Suppressor macrophage treated with lipopolysaccharide for 1 hour (primary cell): ENCODE data around the gene CNST.

ENCODE experiments used
- DNase-seq, 3 donors: peaks; one replicate each; pipeline ENCODE4 v3.0.0-alpha.2; 2020 to 2022

CNST gene, protein sequence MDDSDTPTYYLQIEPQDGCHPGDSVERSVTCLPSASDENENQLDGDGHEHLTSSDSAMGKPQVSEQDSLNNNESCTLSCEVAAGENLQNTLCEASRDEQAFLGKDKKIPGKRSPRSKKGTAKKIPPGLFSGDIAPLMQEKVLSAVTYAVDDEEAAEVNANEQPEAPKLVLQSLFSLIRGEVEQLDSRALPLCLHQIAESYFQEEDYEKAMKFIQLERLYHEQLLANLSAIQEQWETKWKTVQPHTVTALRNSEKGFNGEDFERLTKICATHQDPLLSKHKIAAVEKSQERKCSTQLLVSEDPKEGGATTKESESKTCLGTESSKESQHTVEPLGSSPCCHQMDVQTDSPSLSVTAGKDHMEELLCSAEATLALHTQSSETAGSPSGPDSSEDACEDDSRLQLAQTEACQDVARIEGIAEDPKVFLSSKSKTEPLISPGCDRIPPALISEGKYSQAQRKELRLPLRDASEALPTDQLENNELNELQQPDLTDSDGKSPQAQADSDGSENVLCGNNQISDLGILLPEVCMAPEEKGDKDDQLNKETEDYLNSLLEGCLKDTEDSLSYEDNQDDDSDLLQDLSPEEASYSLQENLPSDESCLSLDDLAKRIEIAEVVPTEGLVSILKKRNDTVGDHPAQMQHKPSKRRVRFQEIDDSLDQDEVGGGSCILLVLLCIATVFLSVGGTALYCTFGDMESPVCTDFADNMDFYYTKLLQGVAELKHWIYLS

DNA sequence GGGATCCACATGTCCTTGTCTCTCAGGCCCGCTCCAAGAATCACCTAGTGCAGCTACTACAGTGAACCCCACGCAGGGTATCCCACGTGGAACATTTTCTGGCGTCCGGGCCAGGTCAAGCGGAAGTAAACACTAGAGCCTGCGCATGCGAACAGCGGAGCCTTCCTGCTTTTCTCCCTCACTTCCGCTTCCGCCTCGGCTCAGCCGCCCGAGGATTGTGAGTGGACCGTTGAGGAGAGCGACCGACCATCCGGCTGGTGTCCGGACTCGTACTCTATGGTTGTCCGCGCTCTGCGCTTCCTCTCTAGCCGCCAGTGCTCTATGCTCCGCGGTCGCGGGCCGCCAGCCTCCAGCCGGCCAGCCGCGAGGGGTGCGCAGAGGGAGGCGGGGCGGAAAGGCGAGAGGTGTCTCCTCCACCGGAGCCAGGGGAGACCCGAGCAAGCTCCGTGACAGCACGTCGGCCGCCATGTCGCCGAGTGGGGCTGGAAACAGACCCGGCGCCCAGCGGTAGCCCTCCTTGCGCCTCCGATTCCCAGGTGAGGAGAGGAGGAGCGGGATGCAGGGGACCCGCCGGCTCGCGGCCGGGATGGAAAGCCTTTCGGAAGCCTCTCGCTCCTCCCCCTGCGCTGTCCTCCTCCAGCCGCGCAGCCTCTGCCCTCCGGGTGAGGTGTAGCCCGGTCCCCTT, at the start of gene CNST, which contains the start of gene TFB2M:
Gene CNST, plus strand, starts transcription at position 329 of the 685 bp plus-strand sequence. CDS start 25,107 bp downstream, outside the sequence.
Gene TFB2M, minus strand, starts transcription at position 134 of the 685 bp plus-strand sequence. Its CDS starts 123 bp downstream, at position 11.
- peak; percentile 98 to 100 (median 99) for DNase-seq

DNA sequence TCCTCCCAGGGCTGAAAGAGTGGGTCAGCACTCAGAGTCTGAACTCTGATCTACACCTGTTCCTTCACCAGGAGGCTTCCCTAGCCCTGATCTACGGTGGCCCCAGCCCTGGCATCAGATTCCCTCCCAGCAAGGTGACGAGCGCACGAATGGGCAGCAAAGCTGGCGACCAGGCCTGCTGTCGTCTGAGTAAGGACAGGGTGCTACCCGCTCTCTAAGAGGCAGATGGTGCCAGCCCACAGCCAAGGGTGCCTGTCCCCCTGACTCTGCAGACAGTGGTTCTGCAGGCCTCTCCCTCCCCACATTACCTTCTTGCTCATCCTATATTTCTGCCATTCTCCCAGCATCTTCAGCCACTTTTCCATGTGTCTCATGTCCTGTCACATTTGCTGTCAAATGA, 48.9 kb upstream of the CNST start:
- DNase-seq: no peak

DNA sequence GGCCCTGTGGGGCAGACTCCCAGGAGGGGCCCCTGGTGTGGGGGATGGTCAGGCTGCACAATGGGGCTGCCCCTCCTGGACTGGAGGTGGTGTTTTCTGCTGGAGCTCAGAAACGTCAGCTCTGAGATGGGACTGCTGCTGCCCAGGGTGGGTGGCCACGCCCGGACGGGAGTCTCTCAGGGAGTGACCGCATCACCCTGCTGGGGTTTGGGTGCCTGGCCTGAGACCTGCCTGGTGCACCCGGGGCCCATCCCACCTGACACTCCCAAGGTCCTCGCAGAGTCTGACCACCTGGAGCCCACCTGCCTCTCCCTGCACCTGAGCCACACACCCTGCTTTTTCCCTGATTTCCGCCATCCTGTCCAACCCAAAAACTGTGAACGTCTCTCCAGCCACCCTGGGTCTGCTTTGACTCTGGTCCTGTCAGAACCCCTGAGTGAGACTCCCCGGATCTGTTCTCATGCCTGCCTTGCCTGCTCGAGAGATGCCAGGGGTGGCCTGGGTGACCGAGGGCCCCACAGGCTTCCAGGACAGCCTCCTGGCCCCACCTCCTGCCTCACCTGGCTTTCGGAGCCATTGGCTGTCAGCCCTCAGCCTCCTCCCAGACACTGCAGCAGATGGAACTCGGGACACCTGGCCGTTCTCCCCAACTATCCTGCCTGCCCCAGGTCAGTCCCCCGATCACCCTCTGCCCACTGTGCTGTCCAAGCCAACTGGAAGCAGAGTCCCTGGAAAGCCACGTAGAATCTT, 47.6 kb upstream of the CNST start:
- no peak for DNase-seq

DNA sequence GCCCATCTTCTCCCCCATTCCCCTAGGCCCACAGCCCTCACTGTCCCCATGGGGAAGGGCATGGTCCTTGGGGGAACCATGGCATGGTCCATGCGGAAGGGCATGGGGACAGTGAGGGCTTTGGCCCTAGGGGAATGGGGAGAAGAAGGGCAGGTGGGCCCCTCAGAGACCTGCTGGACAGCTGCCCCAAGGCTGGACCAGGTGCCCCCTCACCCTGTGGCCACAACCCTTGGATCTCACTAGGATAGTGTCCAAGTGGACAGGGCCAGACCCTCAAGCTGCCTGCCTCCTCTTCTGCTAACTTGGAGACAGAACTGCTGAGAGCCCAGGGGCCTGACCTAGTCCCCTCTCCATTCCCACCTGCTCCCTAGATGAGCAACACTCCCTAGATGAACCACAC, 46.7 kb upstream of the CNST start:
- DNase-seq: no peak

DNA sequence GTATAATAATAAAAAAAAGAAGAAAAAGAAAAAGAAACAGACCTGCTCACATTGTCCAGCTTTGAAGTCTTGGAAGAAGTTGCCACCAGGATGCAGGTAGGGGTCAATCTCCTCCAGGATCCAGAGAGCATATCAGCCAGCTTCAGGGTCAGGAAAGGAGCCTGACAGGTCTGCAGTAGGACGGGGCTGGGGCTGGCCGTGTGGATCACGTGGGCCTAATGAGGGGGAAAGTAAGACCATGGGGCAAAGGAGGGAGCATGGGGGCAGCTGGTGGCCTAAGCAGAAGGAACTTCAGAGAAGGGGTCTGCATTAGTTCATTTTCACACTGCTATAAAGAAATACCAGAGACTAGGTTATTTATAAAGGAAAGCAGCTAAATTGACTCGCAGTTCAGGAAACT, 39.9 kb upstream of the CNST start:
- no peak for DNase-seq

DNA sequence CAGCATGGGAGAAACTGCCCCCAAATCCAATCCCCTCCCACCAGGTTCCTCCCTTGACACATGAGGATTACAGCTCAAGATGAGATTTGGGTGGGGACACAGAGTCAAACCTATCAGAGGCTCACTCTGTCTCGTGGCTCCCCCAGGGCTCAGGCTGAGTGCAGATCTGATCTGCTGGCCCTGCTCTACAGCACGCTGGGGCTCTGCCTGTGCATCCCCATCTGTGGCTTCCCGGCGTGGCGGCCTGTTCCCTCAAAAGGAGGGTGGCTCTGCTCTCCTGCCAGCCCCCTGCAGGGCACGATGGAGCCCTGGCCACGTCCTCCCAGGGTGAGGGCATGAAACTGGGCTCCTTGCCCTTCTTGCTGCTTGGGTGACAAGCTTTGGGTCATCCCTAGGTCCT, 39.3 kb upstream of the CNST start:
- no peak for DNase-seq

DNA sequence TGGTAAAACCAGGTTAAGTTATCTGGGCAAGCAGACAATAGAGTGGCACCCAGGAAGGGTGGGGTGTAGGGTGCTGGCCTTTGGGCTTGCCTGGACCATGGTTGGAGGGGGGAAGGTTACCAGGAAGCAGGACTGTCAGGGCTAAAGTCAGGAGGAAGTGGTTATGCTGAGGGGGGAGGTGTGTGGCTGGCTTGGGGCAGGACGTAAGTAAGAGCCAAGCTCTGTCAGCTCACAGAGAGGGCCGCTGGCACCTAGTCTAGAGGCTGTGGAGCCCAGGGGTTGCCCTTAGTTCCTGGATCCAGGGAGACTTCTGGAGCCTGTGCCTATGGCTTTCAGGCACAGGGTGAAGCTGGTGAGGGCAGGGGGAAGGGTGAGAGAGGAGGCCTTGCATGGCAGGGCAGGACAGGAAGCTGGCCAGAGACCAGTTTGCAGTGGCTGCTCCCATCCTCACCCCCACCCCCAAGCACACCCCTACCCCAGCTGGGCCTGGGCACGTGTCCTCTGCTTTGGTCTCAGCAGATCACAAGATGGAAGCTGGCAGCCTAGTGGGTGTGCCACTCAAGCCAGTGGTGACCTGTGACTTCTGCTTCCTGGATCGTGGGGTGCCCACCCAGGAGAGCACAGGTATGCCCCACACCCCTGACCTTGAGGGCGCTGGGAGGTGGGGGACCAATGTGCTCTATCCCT, 38.7 kb upstream of the CNST start:
- DNase-seq: no peak

DNA sequence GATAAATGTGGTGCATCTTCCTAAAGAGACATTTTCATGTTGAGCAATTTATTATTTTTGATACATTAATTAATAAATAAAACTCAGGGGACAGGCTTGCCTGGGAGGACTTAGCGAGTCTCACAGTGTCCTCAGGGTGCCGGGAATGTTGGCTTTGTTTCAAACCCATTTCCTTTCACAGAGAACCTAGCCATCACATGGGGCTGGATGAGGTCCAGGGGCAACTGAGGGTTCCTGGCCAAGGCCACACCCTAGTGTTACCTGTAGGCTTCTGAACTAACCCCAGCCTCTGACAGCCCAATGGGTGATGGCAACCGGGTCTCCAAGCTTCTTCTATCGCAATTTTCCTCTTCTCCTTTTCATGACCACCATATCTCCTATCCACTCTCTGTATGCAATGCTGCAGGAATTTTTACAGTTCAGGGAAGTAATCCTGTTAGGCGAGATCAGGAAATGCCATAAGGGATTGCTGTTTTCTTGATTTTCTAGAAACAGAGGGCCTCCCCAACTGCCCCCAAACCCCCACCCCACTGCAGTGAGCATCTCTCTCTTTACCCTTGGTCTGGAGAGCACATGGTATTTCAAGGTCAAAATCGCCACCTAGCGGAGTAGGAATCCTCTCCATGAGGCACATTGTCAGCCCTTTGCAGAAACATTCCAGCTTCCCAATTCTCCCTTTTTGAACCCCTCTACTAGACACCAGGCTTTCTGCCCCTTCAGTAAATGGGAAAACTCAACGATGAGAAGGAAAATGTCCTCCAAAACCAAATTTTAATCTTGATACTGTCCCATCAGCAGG, 37.1 kb upstream of the CNST start:
- DNase-seq: no peak

DNA sequence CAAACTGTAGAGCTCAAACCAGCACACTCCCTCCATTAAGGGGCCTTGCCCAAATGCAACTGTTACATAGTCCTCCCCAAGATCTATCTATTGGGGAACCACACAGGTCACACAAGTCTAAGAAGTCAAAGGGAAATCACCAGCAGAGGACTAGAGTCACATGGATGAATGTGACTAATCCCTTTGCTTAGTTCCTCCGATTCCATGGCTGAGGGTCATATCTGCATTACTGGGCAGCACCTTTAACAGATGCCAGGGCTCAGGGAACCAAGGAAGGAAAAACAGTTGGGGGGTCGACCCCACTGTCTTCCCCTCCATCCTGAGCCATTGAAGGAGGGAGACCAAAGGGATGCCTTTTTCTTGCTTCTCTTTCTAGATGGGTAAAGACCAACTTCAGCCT, 35.8 kb upstream of the CNST start:
- DNase-seq: peak in 1 of 3 donors; percentile 4

DNA sequence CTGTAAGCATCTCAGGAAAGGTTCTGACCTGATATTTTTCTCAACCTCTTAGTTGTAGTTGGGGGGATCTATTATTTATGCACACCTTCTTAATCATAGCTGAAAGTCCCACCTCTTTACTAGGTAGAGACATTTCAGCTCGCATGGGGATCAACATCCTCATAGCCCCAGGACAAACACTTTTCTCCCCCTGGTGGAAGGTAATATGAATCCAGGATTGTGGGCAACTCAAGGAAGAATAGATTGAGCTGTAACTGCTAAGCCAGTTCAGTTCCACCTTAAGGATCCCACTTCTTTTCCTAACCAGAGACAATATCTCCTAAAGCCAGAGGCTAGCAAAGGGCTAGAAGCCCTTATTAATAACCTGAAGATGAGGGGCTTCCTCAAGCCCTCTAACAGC, 33.7 kb upstream of the CNST start:
- no peak for DNase-seq

DNA sequence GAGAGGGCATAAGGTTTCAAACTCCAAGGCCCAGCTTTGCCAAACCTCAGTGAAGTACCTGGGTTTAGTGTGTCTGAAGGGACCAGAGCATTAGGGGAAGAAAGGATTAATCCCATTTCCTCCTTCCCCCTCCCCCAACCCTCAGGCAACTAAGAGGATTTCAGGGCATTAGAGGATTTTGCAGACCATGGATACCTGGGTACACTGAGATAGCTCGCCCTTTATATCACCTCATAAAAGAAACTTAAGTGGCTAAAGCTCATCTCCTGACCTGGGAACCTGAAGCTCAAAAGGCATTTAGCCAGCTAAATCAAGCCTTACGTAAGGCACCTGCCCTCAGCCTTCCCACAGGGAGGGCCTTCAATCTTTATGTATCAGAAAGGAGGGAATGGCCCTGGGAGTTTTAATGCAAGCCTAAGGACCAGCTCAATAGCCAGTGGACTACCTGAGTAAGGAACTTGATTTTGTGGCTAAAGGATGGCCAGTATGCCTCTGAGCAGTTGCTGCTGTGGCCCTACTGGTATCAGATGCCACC, 32.8 kb upstream of the CNST start:
- no peak for DNase-seq

DNA sequence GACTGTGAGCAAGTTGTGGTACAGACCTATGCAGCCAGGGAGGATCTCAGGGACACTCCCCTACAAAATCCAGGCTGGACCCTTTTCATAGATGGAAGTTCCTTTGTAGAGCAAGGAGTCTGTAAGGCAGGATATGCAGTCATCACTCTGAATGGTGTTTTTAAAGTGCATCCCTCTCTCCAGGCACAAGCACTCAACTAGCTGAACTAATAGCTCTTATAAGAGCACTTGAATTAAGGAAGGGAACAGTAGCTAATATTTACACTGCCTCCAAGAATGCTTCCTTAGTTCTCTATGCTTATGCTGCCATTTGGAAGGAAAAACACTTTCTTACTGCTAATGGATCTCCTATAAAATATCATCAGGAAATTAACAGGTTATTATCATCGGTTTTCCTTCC, 32.1 kb upstream of the CNST start:
- no peak for DNase-seq

DNA sequence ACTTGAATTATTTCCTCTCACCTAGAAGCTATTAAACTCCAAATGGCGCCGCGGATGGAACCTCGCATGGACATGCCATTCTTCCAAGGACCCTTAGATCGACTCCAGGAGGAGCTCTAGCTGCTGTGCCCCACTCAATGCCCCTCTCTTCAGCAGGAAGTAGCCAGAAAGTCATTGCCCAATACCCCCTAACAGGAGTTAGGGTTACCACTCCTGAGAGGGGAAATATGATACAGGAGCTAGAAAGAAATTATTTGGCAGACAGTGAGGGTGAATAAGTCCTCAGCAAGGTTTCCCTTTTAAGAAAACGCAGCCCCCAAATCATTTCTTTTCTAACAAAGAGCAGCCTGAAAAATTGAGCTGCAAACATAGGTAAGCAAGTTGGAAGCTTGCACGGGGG, 28.8 kb upstream of the CNST start:
- no peak for DNase-seq

DNA sequence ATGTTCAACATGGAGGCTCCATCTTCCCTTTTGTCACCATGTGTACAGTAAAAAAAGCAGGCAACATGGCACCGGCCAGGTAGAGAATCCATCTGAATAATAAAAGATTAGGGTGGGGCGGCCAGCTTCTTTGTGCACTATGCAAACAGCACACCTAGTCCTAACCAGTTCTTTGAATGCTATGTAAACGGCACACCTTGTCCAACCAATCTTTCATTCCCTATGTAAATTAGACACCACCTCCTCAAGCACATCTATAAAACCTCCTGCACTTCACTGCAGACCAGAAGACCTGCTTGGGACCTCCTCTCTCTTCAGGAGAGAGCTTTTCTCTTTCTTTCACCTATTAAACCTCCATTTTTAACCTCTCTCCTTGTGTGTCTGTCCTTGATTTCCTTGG, 28.4 kb upstream of the CNST start:
- no peak for DNase-seq

DNA sequence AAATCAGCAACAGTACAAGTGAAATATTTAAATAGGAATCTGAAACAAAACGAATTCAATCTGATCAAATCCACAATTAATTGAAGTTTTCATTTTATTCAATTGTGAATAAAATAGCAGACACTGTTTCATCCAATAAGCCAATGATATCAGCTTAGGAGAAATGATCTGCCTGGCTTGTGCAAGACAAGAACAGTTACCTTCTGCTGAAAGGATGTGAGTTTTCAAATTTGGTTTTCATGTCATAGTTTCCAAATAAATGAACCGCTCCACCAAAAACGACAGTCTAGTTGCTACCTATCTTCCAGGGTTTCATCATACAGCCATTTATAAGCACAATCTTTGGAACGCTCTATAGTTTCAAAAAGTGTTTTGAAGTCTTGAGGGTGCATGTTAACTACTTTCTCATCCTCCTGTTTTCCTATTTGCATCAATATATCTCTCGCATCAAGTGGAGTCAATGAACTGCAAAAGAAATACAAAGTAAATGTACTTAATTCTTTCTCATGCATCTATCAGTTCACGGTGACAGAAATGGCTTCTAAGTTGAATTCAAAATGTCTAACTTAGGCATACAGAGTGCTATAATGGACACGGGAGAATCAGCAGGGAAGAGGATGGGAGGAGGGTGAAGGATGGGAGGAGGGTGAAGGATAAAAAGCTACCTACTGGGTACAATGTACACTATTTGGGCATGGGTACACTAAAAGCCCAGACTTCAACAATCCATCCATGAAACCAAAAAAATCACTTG, 25.3 kb upstream of the CNST start:
- DNase-seq: no peak

DNA sequence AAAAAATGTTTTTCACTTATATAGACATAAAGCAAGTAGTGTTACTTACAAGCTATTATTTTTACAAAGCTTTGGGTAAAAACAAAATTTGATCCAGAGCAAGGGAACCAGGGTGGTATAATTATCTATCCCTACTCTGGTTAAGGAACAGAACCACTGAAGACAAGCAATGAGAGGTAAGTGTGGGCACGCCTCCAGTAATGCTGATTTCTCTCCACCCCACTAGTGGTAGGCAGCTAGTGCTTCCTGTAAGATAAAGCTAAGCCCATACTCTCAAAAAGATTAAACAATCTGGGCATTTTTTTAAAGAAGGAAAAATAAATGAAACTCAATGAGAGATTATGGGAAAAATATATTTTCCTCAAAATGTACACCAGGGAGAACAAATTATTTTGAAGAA, 22.3 kb upstream of the CNST start:
- no peak for DNase-seq

DNA sequence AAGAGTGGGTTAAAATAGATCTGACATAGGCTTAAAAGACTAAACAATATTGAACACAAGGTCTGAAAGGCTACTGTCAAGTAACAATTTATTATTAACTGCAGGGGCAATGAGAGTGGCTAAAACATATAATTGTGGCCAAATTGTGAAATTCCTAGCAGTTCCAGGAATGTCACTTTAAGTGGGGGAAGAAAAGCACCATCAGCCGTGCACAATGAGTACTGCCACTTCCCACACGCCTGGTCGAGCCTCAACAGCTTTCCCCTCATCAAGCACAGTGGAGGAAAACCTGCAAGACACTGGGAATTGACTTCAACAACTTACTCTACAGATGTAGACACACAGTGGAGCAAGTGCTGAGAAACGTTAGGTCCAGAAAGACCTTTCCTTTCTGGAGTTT, 16.6 kb upstream of the CNST start:
- DNase-seq: no peak

DNA sequence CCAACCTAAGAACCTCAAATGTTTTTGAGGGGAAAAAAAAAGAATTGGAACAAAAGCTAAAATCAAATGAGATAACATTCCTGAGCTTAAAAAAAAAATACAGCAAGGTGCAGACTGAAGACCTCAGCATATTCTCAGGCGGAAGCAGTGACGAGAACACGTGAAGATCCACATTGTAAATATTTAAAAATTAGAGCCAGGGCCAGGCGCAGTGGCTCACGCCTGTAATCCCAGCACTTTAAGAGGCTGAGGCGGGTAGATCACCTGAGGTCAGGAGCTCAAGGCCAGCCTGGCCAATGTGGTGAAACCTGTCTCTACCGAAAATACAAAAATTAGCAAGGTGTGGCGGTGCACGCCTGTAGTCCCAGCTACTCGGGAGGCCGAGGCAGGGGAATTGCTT, 15.9 kb upstream of the CNST start:
- no peak for DNase-seq

DNA sequence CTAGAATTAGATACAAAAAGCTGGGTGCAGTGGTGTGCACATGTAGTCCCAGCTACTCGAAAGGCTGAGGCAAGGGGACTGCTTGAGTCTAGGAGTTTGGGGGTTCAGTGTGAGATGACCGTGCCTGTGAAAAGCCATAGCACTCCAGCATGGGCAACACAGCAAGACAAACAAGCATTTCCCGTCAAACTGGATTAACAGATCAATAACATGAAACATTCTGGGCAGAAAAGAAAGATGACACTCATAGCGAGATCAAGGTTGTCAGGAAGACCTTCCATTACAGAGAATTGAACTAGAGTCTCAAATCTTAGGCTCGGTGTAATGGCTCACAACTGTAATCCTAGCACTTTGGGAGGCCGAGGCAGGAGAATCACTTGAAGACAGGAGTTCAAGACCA, 14.1 kb upstream of the CNST start:
- no peak for DNase-seq

DNA sequence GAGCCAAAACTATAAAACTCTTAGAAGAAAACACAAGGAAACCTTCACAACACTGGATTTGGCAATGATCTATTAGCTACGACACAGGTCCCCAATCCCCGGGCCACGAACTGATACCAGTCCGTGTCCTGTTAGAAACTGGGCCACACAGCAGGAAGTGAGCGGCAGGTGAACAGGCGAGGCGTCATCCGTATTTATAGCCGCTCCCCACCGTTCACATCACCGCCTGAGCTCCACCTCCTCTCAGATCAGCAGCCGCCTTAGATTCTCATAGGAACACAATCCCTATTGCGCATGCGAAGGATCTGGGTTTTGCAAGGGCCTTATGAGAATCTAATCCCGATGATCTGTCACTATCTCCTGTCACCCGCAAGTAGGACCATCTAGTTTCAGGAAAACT, 12.1 kb upstream of the CNST start:
- DNase-seq: no peak
